ENCODE measurements around the gene NRXN3.

Gene NRXN3

DNA sequence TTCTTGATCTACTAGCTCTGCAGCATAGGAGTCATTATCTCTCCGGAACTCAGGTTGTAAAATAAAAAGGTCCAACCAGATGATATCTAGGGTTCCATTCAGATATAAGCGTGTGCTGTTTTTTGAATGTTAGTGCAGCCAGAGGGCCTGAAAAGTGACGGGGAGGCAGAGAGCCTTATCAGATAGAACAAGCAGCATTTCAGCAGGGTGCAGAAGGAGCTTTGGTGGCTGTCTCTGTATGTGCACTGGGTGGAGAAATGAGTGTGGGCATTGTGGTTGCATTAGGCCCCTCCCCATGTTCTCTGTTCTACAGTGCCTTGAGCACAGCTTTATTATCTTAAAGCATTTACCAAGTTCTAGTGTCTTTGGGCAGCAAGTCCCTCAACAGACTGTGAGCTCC, 275.1 kb downstream of the NRXN3 start:
- 92% methylated on average over 3 of the region's 3 CpGs for WGBS
- H3K36me3 ChIP-seq (ENCODE audit: insufficient read depth, low read length), result no peaks in the 10 kb centered on the region
- H3K27me3 ChIP-seq (ENCODE audit: insufficient read depth, low read length), result no peaks in the 10 kb centered on the region
- peaks cover 6% of the 10 kb centered on the region; the same call in 1 of the 2 replicates for H3K4me1 ChIP-seq (ENCODE audit: insufficient read depth, low read length)
- H3K9ac ChIP-seq (ENCODE audit: low read depth, low read length), result no peak overlapping the region
- no peak overlapping the region for H3K4me3 ChIP-seq (ENCODE audit: low read length)
- H3K27ac ChIP-seq (ENCODE audit: low read depth, low read length), result no peak overlapping the region
- 0 out of 2 replicates have a peak, but pooled peaks cover 2% of the 10 kb centered on the region for H3K9me3 ChIP-seq (ENCODE audit: insufficient read depth, low read depth, low read length)

DNA sequence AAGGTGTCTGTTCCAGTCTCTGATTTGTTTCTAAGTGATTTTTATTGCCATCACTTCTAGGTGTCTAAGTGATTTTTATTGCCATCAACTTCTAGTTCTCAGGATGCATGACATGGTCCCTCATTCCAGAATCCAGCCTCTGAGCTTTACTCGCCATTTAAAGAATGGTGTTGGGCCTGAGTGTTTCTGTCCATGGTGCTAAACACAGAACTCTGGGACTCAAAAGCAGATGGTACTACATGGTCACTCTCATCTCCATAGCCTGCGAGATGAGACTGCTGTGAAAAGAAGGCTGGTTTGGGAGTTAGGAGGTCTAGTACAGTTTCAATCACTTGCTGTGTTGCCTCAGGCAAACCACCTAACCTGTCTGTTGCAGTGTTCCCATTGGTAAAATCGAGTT, 276.6 kb downstream of the NRXN3 start:
- no peaks in the 10 kb centered on the region for H3K27me3 ChIP-seq (ENCODE audit: insufficient read depth, low read length)
- 0 out of 2 replicates have a peak, but pooled peaks cover 3% of the 10 kb centered on the region for H3K4me1 ChIP-seq (ENCODE audit: insufficient read depth, low read length)
- H3K9ac ChIP-seq (ENCODE audit: low read depth, low read length), result no peak overlapping the region
- H3K4me3 ChIP-seq (ENCODE audit: low read length), result no peak overlapping the region
- WGBS, result 58% methylated on average over 3 of the region's 3 CpGs
- 0 out of 2 replicates have a peak, but pooled peaks cover 2% of the 10 kb centered on the region for H3K9me3 ChIP-seq (ENCODE audit: insufficient read depth, low read depth, low read length)
- no peaks in the 10 kb centered on the region for H3K36me3 ChIP-seq (ENCODE audit: insufficient read depth, low read length)
- no peak overlapping the region for H3K27ac ChIP-seq (ENCODE audit: low read depth, low read length)

DNA sequence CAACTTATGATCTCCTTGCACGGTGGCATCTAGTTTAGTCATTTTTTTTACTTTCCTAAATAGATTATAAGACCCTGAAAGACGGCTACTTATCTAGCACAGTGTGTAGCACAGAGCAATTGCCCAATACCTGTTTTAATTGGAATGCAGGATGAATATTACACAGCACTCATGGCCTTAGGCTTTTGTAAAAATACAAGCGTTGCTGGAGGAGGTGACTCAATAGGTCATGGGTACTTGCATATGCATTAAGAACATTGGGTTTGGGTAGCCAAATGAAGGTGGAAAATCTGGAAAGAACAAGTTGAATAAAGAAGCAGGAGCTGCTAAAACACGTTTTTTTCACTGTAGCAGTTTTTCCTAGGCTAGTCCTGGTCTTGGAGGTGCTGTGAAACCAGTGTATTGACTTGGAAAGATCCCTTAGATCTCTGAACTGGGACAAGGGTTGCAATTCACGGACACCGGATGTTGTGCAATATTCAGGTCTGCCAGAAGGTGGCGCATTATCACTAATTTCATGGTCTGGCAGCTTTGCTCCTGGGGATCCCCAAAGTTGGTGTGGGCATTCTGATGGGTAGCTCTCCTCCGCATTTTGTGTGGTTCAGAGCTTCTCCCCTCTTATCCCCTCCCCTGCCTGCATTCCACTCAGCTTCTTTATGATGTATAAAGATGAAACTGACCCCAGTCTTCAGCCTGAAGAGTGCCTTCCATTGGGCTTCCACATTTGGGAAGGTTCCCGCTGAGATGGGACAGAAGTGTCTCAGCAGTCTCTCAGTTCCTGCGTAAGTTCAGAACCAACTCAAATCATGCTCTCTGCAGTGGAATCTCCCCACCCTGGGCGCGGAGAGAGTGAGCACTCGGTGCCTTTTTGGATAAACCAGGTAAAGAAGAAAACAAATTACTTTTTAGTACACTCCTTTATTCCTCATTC, 278.3 kb downstream of the NRXN3 start:
- Histone ChIP-seq H3K9ac (ENCODE audit: low read depth, low read length) (no peak overlapping the region), H3K27ac (ENCODE audit: low read depth, low read length) (no peak overlapping the region), H3K4me3 (ENCODE audit: low read length) (no peak overlapping the region), H3K9me3 (ENCODE audit: insufficient read depth, low read depth, low read length) (no peaks in the 10 kb centered on the region), H3K4me1 (ENCODE audit: insufficient read depth, low read length) (0 out of 2 replicates have a peak, but pooled peaks cover 3% of the 10 kb centered on the region), H3K27me3 (ENCODE audit: insufficient read depth, low read length) (no peaks in the 10 kb centered on the region), H3K36me3 (ENCODE audit: insufficient read depth, low read length) (no peaks in the 10 kb centered on the region)
- 56% methylated on average over 12 of the region's 13 CpGs for WGBS

DNA sequence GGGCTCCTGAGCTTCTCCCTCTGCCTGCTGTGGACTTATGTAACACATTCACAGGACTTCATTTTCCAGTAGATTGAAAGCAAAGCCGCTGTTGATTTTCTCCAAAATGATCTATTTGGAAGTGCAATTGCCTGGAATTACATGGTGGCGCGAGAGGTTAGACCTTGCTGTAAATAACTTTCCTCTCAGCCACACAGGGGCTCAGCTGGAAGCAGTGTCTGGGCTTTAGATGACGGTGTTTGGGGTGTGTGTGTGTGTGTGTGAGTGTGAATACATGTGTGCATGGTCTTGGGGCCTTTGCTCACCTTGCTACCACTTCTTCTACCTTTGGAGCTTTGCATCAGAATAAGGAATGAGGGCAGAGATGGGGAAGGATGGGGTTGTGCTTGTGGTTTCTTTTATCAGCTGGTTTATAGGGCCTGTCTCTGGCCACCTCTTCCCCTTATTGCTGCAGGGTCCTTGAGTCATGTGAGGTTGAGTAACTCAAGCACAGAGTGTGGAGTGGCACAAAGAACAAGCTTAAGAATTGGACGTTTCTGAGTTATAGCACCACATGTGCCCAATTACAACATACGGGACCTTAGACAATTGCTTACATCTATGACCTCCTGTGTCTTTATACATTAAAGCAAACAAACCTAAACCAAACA, 280.6 kb downstream of the NRXN3 start:
- no peaks in the 10 kb centered on the region for H3K9me3 ChIP-seq (ENCODE audit: insufficient read depth, low read depth, low read length)
- WGBS, result 88% methylated on average over 6 of the region's 6 CpGs

DNA sequence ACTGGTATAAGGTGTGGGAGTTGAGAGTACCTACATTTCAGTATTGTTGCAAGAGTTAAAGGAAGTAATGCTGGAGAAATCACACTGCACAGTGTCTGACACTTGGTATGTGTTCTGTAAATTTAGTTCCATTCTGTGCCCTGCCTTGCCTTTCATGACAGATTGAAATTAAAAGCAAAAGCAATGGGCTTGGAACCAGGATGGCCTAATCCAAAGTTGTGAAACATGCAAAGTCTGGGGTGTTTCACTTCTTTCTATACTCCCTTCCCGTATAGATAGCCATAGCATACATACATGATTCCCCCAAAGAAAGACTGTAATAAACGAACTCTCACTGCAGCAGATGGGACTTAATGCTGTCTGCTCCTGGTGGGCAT, 281.1 kb downstream of the NRXN3 start:
- no peaks in the 10 kb centered on the region for H3K36me3 ChIP-seq (ENCODE audit: insufficient read depth, low read length)
- H3K27ac ChIP-seq (ENCODE audit: low read depth, low read length), result no peak overlapping the region
- H3K27me3 ChIP-seq (ENCODE audit: insufficient read depth, low read length), result no peaks in the 10 kb centered on the region
- WGBS, result 92% methylated on average over 2 of the region's 2 CpGs
- 0 out of 2 replicates have a peak, but pooled peaks cover 3% of the 10 kb centered on the region for H3K4me1 ChIP-seq (ENCODE audit: insufficient read depth, low read length)
- no peak overlapping the region for H3K9ac ChIP-seq (ENCODE audit: low read depth, low read length)
- H3K9me3 ChIP-seq (ENCODE audit: insufficient read depth, low read depth, low read length), result no peaks in the 10 kb centered on the region
- no peak overlapping the region for H3K4me3 ChIP-seq (ENCODE audit: low read length)

More for the DNA sequence above, 280.6 kb downstream of the NRXN3 start:
- H3K4me3 ChIP-seq (ENCODE audit: low read length), result no peak overlapping the region
- H3K27me3 ChIP-seq (ENCODE audit: insufficient read depth, low read length), result no peaks in the 10 kb centered on the region
- H3K4me1 ChIP-seq (ENCODE audit: insufficient read depth, low read length), result 0 out of 2 replicates have a peak, but pooled peaks cover 3% of the 10 kb centered on the region
- H3K27ac ChIP-seq (ENCODE audit: low read depth, low read length), result no peak overlapping the region
- H3K36me3 ChIP-seq (ENCODE audit: insufficient read depth, low read length), result no peaks in the 10 kb centered on the region
- no peak overlapping the region for H3K9ac ChIP-seq (ENCODE audit: low read depth, low read length)

DNA sequence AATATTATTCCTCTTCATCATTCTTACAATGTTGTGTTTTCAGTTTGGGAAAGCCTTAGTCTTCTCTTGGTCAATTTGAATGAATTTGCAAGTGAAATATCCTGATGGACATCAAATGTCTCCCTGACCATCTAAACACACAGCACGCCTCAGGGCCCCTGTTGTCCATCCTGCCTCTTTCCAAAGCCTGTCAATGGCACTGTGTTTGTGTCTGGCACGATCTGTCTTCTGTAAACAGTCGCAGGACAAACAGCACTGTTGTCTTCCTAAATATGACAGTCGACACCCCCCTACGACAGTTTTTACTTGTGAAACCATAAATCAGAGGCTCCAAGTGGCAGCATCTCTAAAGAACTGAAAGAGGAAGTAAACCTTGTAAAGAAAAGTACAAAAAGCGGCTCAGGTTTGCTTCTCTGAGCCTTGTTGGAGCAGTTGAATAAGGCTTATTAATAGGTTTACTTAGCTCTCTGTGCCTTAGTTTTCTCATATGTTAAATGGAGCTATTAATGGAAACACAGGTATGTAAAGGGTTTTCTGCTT, 285.8 kb downstream of the NRXN3 start:
- no peaks in the 10 kb centered on the region for H3K27me3 ChIP-seq (ENCODE audit: insufficient read depth, low read length)
- no peaks in the 10 kb centered on the region for H3K4me1 ChIP-seq (ENCODE audit: insufficient read depth, low read length)
- WGBS, result 91% methylated on average over 6 of the region's 6 CpGs
- H3K27ac ChIP-seq (ENCODE audit: low read depth, low read length), result no peak overlapping the region
- H3K9me3 ChIP-seq (ENCODE audit: insufficient read depth, low read depth, low read length), result no peaks in the 10 kb centered on the region
- no peak overlapping the region for H3K9ac ChIP-seq (ENCODE audit: low read depth, low read length)
- H3K4me3 ChIP-seq (ENCODE audit: low read length), result no peak overlapping the region
- H3K36me3 ChIP-seq (ENCODE audit: insufficient read depth, low read length), result no peaks in the 10 kb centered on the region

DNA sequence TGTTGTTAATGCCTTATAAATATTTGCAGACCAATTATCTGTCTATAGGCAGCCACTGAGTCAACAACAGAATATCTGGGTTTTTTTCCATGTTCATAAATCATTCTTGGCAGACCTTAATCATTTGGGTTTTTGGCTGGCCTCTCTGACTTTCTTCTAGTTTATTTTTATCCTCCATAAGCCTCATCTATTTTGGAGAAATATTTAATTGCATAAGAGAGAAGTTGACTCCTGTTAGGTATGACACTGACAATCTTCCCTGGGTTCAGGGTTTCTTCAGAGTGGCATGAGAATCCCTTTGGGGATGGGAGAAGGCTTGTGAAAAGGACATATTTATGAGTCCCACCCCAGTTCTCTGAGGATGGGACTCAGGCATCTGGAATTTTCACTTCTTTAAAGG, 299.8 kb downstream of the NRXN3 start:
- no peak overlapping the region for H3K4me3 ChIP-seq (ENCODE audit: low read length)
- H3K9ac ChIP-seq (ENCODE audit: low read depth, low read length), result no peak overlapping the region
- no peaks in the 10 kb centered on the region for H3K36me3 ChIP-seq (ENCODE audit: insufficient read depth, low read length)
- no peaks in the 10 kb centered on the region for H3K4me1 ChIP-seq (ENCODE audit: insufficient read depth, low read length)
- H3K27me3 ChIP-seq (ENCODE audit: insufficient read depth, low read length), result no peaks in the 10 kb centered on the region
- H3K27ac ChIP-seq (ENCODE audit: low read depth, low read length), result no peak overlapping the region
- peaks cover 4% of the 10 kb centered on the region; the same call in 1 of the 2 replicates for H3K9me3 ChIP-seq (ENCODE audit: insufficient read depth, low read depth, low read length)

DNA sequence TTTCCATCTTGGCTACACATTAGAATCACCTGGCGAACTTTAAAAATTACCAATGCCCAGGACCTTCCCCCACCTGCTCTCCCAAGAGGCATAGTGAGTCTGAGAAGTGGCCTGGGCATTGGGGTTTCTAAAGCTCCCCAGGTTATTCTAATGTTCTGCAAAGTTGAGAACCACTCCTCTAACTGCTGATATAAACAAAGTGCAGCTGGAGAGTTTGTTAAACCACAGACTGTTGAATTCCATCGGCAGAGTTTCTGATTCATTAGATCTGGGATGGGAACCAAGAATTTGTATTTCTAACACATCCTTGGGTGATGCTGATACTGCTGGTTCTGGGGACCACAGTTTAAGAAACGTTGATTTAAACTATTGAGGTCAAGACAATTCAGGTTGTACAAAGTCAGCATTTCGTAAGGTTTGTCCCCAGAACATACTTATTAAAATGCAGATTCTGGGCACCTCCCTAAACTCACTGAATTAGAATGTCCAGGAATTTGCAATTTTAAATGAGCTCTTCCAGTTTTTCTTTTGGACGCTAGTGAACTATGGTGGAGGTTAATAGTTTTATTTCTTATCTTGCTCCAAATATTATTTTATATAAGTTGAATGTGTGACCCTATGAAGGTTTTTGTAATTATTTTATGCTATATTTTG, 309.1 kb downstream of the NRXN3 start:
- WGBS, result 81% methylated on average over 4 of the region's 5 CpGs
- no peaks in the 10 kb centered on the region for H3K9me3 ChIP-seq (ENCODE audit: insufficient read depth, low read depth, low read length)
- H3K9ac ChIP-seq (ENCODE audit: low read depth, low read length), result no peak overlapping the region
- H3K27ac ChIP-seq (ENCODE audit: low read depth, low read length), result no peak overlapping the region
- peaks cover 4% of the 10 kb centered on the region; the same call in 1 of the 2 replicates for H3K4me1 ChIP-seq (ENCODE audit: insufficient read depth, low read length)
- no peak overlapping the region for H3K4me3 ChIP-seq (ENCODE audit: low read length)
- H3K27me3 ChIP-seq (ENCODE audit: insufficient read depth, low read length), result no peaks in the 10 kb centered on the region
- H3K36me3 ChIP-seq (ENCODE audit: insufficient read depth, low read length), result no peaks in the 10 kb centered on the region

DNA sequence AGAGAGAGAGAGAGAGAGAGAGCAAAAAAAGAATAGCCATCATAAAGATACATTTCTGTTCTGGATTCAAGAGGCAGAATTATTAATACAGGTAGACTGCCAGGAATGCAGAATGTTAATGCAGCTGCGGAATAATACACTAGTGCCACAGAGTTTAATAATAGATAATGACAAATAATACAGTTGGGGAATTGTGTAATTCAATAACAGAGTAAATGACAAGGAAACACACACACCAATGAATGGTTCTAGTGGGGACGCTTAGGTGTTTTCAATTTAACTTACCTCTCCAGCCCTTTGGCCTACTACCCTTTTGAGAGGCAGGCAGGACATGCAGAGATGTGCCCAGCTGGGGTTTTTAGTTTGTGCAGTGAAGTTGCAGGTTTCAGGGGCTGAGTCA, 313.9 kb downstream of the NRXN3 start:
- Histone ChIP-seq H3K9me3 (ENCODE audit: insufficient read depth, low read depth, low read length) (no peaks in the 10 kb centered on the region), H3K36me3 (ENCODE audit: insufficient read depth, low read length) (no peaks in the 10 kb centered on the region), H3K27me3 (ENCODE audit: insufficient read depth, low read length) (no peaks in the 10 kb centered on the region), H3K4me1 (ENCODE audit: insufficient read depth, low read length) (peaks cover 18% of the 10 kb centered on the region), H3K9ac (ENCODE audit: low read depth, low read length) (no peak overlapping the region), H3K27ac (ENCODE audit: low read depth, low read length) (no peak overlapping the region), H3K4me3 (ENCODE audit: low read length) (no peak overlapping the region)
- WGBS, result no CpG with 5 or more reads among the region's 2 CpGs

DNA sequence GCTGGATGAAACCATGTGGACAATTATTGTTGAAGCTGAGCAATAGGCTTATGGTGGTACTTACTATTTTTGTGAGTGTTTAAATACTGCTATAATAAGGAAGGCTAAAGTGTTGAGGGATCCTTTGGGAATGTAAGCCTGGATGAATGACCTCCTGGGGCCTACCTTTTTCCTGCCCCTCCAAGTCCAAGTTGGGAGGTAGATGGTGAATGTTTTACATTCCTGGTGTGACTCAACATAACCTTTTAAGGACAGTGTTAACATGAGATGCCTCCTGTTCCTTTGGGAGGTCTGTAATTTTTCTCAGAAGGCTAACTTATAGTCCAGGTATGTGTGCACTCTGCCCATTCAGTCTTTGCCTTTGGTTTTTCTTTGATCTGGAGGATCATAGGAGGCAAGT, 315.9 kb downstream of the NRXN3 start:
- H3K4me1 ChIP-seq (ENCODE audit: insufficient read depth, low read length), result peaks cover 15% of the 10 kb centered on the region
- no peak overlapping the region for H3K27ac ChIP-seq (ENCODE audit: low read depth, low read length)
- no peak overlapping the region for H3K9ac ChIP-seq (ENCODE audit: low read depth, low read length)
- H3K9me3 ChIP-seq (ENCODE audit: insufficient read depth, low read depth, low read length), result no peaks in the 10 kb centered on the region
- H3K27me3 ChIP-seq (ENCODE audit: insufficient read depth, low read length), result no peaks in the 10 kb centered on the region
- H3K36me3 ChIP-seq (ENCODE audit: insufficient read depth, low read length), result no peaks in the 10 kb centered on the region
- no peak overlapping the region for H3K4me3 ChIP-seq (ENCODE audit: low read length)

DNA sequence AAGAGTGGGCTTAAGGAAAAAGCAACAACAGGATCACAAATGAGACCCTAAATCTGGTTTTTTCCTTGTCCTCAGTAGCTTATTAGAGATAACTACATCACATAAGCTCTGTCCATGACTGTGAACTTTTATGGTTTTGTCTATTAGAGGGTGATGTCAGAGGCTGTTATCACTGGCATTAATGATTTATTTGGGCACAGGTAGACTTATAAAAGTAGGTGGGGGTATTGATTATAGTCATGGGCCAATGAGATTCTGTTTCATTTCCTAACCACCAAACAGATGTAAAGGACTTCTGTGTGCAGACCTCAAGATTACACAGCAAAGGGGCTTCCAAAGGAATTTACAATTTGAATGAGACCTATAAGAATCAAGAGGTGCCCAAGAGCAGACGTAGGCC, 316.4 kb downstream of the NRXN3 start:
- H3K9me3 ChIP-seq (ENCODE audit: insufficient read depth, low read depth, low read length), result no peaks in the 10 kb centered on the region
- H3K36me3 ChIP-seq (ENCODE audit: insufficient read depth, low read length), result no peaks in the 10 kb centered on the region
- H3K4me1 ChIP-seq (ENCODE audit: insufficient read depth, low read length), result peaks cover 15% of the 10 kb centered on the region
- H3K27me3 ChIP-seq (ENCODE audit: insufficient read depth, low read length), result no peaks in the 10 kb centered on the region
- no peak overlapping the region for H3K9ac ChIP-seq (ENCODE audit: low read depth, low read length)
- no peak overlapping the region for H3K27ac ChIP-seq (ENCODE audit: low read depth, low read length)
- WGBS, result 94% methylated on average over 1 of the region's 1 CpG
- no peak overlapping the region for H3K4me3 ChIP-seq (ENCODE audit: low read length)

Data from HUES64 (cell line).